Activated T-helper 9 cell treated with anti-CD3 and anti-CD28 coated beads, Interleukin-2, amount 50 U/mL, for 16 hours (primary cell): ENCODE data around the gene ACOT11.

ENCODE experiments used
- DNase-seq: peaks from one replicate; pipeline ENCODE4 v3.0.0-alpha.2; 2020; ENCODE audit warnings: low read depth

The ACOT11 gene

GRCh38 chr1:54645806-54646676 is 98.0 kb downstream of the ACOT11 start:
- no peak for DNase-seq

- no peak for DNase-seq
Observed at GRCh38 chr1:54649130-54649898, 101.3 kb downstream of the ACOT11 start.

DNA sequence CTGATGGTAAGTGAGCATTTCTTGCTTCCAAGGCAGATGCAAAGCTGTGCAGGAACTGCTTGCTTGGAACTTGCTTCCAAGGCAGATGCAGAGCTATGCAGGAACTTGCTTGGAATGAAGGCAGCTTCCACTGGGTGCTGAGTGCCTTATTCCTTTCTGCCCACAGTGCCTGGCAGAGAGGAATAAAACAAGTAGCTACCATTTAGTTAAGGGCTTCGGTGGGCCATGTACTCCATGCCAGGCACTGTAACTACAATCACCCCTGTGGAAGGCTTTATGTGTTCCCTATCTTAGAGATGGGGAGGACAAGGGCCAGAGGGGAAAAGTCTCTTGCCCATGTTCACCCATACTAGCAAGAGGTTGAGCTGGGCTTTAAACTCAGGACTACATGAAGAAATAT is 101.9 kb downstream of the ACOT11 start:
- DNase-seq: no peak

GRCh38 chr1:54650417-54650816 is 102.4 kb downstream of the ACOT11 start:
- no peak for DNase-seq

GRCh38 chr1:54651608-54652007 is 103.6 kb downstream of the ACOT11 start:
- no peak for DNase-seq

- DNase-seq: no peak
Observed at GRCh38 chr1:54652168-54652567, 104.1 kb downstream of the ACOT11 start.

- no peak for DNase-seq
Observed at GRCh38 chr1:54653036-54653435, 105.0 kb downstream of the ACOT11 start.

DNA sequence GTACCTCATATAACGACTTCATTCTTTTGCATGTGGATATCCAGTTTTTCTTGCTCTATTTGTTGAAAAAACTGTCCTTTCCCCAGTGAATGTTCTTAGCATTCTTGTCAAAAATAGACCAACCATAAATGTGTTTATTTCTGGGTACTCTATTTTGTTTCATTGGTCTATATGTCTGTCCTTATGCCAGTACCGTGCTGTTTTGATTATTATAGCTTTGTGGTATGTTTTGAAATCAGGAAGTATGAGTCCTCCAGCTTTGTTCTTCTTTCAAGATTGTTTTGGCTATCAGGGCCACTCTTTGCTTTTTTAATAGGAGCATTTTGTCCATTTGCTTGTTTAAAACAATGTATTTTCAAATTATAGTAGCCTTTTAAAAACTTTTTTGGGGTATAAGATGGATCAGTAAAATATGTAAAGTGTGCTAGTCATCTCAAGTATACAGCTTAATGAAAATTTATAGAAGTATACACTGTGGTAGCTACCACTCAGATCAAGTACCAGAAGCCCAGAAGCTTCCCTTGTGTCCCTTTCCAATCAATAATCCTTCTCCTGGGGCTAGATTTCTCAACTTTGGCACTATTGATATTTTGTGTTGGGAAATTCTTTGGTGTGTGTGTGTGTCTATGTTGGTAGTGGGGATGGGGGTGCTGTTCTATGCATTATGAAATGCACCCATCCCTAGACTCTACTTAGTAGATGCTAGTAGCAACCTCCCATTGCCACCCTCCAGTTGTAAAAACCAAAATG is 110.3 kb downstream of the ACOT11 start:
- no peak for DNase-seq
